IPS DF 6.9 (cell line): ENCODE results near the gene PARD3B.
A peak's percentile ranks its signal among the peaks of the same experiment; 100 is the strongest.
"Not testable (repeated sequence)": the region's sequence is repeated elsewhere in the genome, so short reads cannot be mapped to it uniquely, and the experiment has no call there.

ENCODE experiments used
- DNase-seq: peaks from one replicate; pipeline ENCODE4 v3.0.0-alpha.2; 2013; ENCODE audit warnings: low read depth, low spot score
- H3K27ac ChIP-seq: one replicate; pipeline ENCODE4 v1.5.1; 2013; ENCODE audit warnings: low read length, control low read depth
- H3K27me3 ChIP-seq: 2 replicates; pipeline ENCODE4 v1.6.1; 2013; ENCODE audit warnings: mild to moderate bottlenecking, low read length; ENCODE audit not compliant: control insufficient read depth, insufficient read depth
- H3K36me3 ChIP-seq: 2 replicates; pipeline ENCODE4 v1.6.1; 2013; ENCODE audit warnings: low read length; ENCODE audit not compliant: control insufficient read depth, insufficient read depth
- H3K4me1 ChIP-seq: 2 replicates; pipeline ENCODE4 v1.6.1; 2013; ENCODE audit warnings: low read length; ENCODE audit not compliant: control insufficient read depth, insufficient read depth
- H3K4me3 ChIP-seq: 2 replicates; pipeline ENCODE4 v1.5.1; 2013; ENCODE audit warnings: mild to moderate bottlenecking, low read length
- H3K9me3 ChIP-seq: 2 replicates; pipeline ENCODE4 v1.6.1; 2013; ENCODE audit warnings: low read length, inconsistent platforms; ENCODE audit not compliant: control insufficient read depth, insufficient read depth
- WGBS: extraction: QIAGEN DNeasy Blood & Tissue Kit; methylation state at CpG from one replicate; pipeline ENCODE4 v1.1.7; 2013; ENCODE audit warnings: mixed read lengths, missing lambda C conversion rate; ENCODE audit not compliant: insufficient read length, insufficient coverage; 5-methylcytosine and 5-hydroxymethylcytosine counted together

Gene PARD3B

GRCh38 chr2:204541637-204542036, 3.6 kb upstream of the PARD3B start:
- WGBS = no CpG with 5 or more reads among the region's 2 CpGs
- no peak overlapping the region for H3K27ac ChIP-seq
- H3K27me3 ChIP-seq = peaks cover 15% of the 10 kb centered on the region
- no peak for DNase-seq
- no peak overlapping the region for H3K4me3 ChIP-seq
- H3K4me1 ChIP-seq = peaks cover 3% of the 10 kb centered on the region; the same call in 1 of the 2 replicates
- no peaks in the 10 kb centered on the region for H3K9me3 ChIP-seq
- H3K36me3 ChIP-seq = no peaks in the 10 kb centered on the region

GRCh38 chr2:204542982-204543608, 2.2 kb upstream of the PARD3B start:
- Histone ChIP-seq H3K27ac (no peak overlapping the region), H3K4me3 (no peak overlapping the region), H3K4me1 (peaks cover 3% of the 10 kb centered on the region; the same call in 1 of the 2 replicates), H3K9me3 (no peaks in the 10 kb centered on the region), H3K36me3 (no peaks in the 10 kb centered on the region), H3K27me3 (peaks cover 15% of the 10 kb centered on the region)
- WGBS = no CpG with 5 or more reads among the region's 4 CpGs
- no peak for DNase-seq

GRCh38 chr2:204545861-204546735, 823 bp downstream of the PARD3B start:
- Histone ChIP-seq H3K27me3 (peaks cover 15% of the 10 kb centered on the region), H3K27ac (no peak overlapping the region), H3K36me3 (no peaks in the 10 kb centered on the region), H3K4me1 (peaks cover 6% of the 10 kb centered on the region; the same call in 1 of the 2 replicates), H3K4me3 (peak overlapping the region; percentile 57), H3K9me3 (no peaks in the 10 kb centered on the region)
- WGBS = no CpG with 5 or more reads among the region's 45 CpGs
- no peak for DNase-seq

GRCh38 chr2:204550751-204551511, 5.7 kb downstream of the PARD3B start:
- Histone ChIP-seq H3K4me3 (no peak overlapping the region), H3K27me3 (peaks cover 5% of the 10 kb centered on the region; the same call in 1 of the 2 replicates), H3K9me3 (no peaks in the 10 kb centered on the region), H3K36me3 (no peaks in the 10 kb centered on the region), H3K27ac (no peak overlapping the region), H3K4me1 (peaks cover 6% of the 10 kb centered on the region)
- WGBS = no CpG with 5 or more reads among the region's 3 CpGs
- DNase-seq = no peak

- H3K27ac ChIP-seq = no peak overlapping the region
Measured at GRCh38 chr2:204551512-204551863, 6.2 kb downstream of the PARD3B start.

GRCh38 chr2:204557604-204558003, 12.3 kb downstream of the PARD3B start:
- Histone ChIP-seq H3K4me3 (no peak overlapping the region), H3K4me1 (no peaks in the 10 kb centered on the region), H3K27ac (no peak overlapping the region), H3K27me3 (no peaks in the 10 kb centered on the region), H3K36me3 (no peaks in the 10 kb centered on the region), H3K9me3 (no peaks in the 10 kb centered on the region)
- WGBS = no CpG with 5 or more reads among the region's 1 CpG
- DNase-seq = no peak

More at GRCh38 chr2:204551512-204551863, 6.2 kb downstream of the PARD3B start:
- no CpG with 5 or more reads among the region's 3 CpGs for WGBS
- no peaks in the 10 kb centered on the region for H3K36me3 ChIP-seq
- no peak for DNase-seq
- H3K4me3 ChIP-seq = no peak overlapping the region
- peaks cover 5% of the 10 kb centered on the region for H3K4me1 ChIP-seq
- peaks cover under 1% of the 10 kb centered on the region; the same call in 1 of the 2 replicates for H3K27me3 ChIP-seq
- H3K9me3 ChIP-seq = no peaks in the 10 kb centered on the region

- not testable (repeated sequence) for H3K36me3 ChIP-seq, H3K27ac ChIP-seq, H3K27me3 ChIP-seq, H3K4me3 ChIP-seq, DNase-seq, H3K9me3 ChIP-seq, H3K4me1 ChIP-seq
Measured at GRCh38 chr2:204559358-204559757, 14.1 kb downstream of the PARD3B start.

- H3K27ac ChIP-seq = no peak overlapping the region
- no peak overlapping the region for H3K4me3 ChIP-seq
- no CpG with 5 or more reads among the region's 3 CpGs for WGBS
- H3K27me3 ChIP-seq = no peaks in the 10 kb centered on the region
- no peaks in the 10 kb centered on the region for H3K4me1 ChIP-seq
- DNase-seq = no peak
- no peaks in the 10 kb centered on the region for H3K36me3 ChIP-seq
- no peaks in the 10 kb centered on the region for H3K9me3 ChIP-seq
Measured at GRCh38 chr2:204560902-204561301, 15.6 kb downstream of the PARD3B start.

GRCh38 chr2:204561771-204562170, 16.5 kb downstream of the PARD3B start:
- no peaks in the 10 kb centered on the region for H3K4me1 ChIP-seq
- H3K27ac ChIP-seq = no peak overlapping the region
- DNase-seq = no peak
- H3K4me3 ChIP-seq = no peak overlapping the region
- no peaks in the 10 kb centered on the region for H3K36me3 ChIP-seq
- H3K9me3 ChIP-seq = no peaks in the 10 kb centered on the region
- no peaks in the 10 kb centered on the region for H3K27me3 ChIP-seq
- no CpG with 5 or more reads among the region's 8 CpGs for WGBS

- no peaks in the 10 kb centered on the region for H3K4me1 ChIP-seq
- H3K4me3 ChIP-seq = no peak overlapping the region
- WGBS = no CpG with 5 or more reads among the region's 2 CpGs
- no peaks in the 10 kb centered on the region for H3K36me3 ChIP-seq
- no peak for DNase-seq
- H3K9me3 ChIP-seq = no peaks in the 10 kb centered on the region
- no peaks in the 10 kb centered on the region for H3K27me3 ChIP-seq
- H3K27ac ChIP-seq = no peak overlapping the region
Measured at GRCh38 chr2:204566439-204566838, 21.2 kb downstream of the PARD3B start.
